Endometrial microvascular endothelial cells (primary cell): ENCODE results near the gene GOPC. TPM values are rescaled to one million over a fixed set of nuclear protein-coding genes. Genes with fewer than 3 reads are reported as not detected.
"Not testable (repeated sequence)": the region's sequence is repeated elsewhere in the genome, so short reads cannot be mapped to it uniquely, and the experiment has no call there.

Experiments used
- in situ Hi-C: cut with HindIII; loops from 2 replicates; pipeline ENCODE4 v1.10.0; 2017; ENCODE audit warnings: low sequenced_read_pairs, low pct_unique_long_range_greater_than_20kb; ENCODE audit errors: inconsistent ontology term
- total RNA-seq: library from RNA; depleted of rRNA; stranded (reverse); fragments of >200 nt; gene quantifications from one replicate; pipeline ENCODE4 v1.2.3, GENCODE V29; 2015; ENCODE audit errors: inconsistent ontology term

Gene GOPC
- total RNA-seq, result 22.5 TPM

DNA sequence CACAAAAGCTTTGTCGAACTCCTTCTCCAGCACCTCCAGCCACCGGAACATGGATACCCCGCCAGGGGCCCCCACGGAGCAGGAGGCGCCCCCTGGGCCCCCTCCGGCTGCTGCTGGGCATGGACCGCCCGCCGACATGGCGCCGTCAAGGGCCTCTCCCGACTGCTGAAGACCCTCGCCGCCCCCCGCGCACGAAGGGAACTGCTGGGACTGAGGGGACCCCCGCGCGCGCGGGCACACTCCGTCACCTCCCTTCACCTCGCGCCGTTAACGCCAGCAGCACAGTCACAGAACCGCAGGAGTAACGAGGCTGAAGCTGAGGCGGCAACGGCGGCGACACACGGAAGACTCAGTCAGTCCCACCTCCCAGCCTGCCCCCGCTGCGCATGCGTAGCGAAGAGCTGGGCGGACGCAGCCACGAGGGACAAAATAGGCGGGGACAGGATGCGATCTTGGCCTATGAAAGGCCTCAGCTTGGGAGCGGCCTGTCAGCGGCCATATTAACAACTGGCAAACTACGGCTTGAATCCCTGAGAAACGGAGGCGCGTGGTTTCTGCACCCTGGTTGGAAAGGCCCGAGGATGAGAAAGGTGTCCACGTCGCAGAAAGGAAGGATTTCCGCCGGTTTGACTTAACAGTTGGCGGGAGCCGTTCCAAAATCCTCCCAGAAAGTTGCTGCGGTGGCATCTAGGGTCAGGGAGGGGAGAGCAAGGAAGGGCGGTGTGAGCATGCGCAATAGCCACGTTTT lies at the start of gene GOPC:
Gene GOPC, minus strand, starts transcription at position 361 of the 748 bp plus-strand sequence. Its CDS starts 223 bp downstream, at position 138.
- in situ Hi-C loops, result no loop called here

DNA sequence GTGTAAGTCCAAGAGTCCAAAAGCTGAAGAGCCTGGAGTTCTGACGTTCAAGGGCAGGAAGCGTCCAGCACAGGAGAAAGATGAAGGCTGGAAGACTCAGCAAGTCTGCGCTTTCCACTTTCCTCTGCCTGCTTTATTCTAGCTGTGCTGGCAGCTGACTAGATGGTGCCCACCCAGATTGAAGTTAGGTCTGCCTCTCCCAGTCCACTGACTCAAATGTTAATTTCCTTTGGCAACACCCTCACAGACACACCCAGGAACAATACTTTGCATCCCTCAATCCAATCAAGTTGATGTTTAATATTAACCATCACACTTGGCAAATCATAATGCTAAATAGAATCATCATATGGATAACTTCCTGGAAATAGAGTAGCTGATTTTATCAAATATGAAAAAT lies 49.7 kb upstream of the GOPC start:
- in situ Hi-C loops, result not testable (repeated sequence)

DNA sequence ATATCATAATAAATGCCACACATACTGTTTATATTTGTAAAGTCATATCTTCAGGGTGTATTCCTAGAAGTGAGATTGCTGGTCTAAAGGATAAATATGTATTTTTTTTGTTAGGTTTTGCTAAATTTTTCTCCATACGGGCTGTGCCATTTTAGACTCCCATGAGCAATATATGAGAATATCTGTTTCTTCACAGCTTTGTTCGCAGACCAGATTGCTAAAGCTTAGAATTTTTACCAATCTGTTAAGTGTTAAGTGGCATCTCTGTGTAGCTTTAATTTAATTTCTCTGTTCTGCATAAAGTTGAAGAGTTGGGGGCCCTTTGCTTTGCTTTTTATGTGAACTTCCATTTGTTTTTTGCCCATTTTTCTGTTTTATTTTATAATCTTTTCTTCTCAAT lies 40.7 kb upstream of the GOPC start:
- in situ Hi-C loops, result no loop called here

DNA sequence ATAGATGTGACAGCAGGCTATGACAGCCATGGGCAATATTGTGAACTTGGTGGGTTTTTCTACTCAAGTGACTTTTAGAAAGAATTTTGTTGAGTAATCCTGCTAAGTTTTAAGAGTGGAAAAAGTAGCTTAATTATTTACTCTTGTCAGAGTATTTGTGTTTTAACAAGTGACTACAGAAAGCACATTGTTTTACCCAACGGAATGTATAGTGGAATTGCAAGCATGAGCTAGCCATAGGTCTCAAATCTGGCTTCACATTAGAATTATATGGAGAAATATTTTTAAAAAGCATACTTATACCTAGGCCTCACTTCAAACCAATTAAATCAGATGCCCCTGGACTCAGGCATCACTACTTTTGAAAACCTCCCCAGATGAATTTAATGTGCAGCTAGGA lies 35.5 kb upstream of the GOPC start:
- in situ Hi-C loops, result no loop called here

DNA sequence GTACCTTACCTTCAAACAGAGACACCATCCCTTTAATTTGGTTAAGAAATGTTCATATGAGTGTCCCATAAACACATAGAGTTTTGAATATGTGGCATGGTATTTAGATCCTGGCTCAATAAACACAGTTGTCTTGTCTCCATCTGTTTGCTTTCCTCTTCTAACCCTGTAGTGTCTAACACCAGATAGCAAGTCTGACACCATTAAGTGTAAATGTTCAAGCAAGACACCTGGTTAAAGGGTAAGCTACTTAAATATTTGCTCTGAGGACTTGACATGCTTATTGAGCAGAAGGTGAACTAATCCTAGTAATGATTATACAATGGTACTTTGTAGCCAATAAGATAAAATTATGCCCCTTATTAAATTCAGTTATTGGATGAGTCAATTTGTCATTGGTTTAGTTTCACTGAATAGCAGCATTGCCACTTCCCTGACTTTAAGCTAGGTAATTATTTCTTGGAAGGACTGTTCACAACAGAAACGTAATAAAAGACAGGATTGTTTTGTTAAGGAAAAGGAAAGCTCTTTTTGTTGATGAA lies 26.9 kb upstream of the GOPC start:
- in situ Hi-C loops, result no loop called here

DNA sequence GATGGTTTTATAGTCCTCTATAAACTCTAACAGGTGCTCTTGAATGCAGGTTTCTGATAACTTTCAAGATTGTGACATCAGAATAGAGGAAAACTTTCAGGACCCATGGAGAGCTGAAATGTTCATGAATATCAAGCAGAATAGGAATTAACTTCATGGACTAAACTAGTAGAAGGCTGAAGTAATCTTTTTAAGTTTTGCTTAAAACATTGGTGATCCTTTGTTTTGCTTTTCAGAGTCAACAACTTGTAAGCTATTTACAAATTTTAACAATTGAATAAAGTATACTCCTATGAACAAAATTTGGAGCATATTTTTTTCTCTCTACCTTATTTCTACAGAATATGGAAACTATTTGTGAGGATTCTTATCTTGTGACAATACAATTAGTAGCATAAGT lies 25.2 kb upstream of the GOPC start:
- in situ Hi-C loops, result no loop called here

DNA sequence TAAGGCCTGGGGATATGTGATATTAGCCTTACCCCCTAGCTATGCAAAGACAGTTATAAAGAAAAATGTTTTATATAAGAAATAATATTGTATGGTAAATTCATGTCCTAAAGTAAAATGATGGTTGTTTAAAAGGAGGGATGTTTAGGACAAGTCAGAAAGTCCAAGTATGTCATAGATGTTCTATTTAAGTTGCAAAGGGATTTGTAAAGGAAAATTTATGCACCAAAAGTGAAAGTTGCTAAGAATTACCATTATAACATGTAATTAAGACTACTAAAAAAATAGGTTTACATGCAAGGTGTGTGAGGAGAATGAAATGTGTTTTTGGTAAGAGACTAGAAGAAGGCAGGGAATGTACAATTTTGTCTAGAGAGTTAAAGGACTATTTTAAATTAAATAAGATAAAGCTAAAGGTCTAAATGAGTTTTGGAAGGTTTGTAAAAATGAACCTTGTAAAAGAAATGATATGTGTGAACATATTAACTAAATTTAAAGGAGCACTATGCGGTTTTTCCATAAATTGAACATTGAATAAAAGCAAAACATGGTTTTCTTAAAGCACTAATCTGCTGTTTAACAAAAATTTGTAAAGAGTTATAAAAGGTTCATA lies 22.7 kb upstream of the GOPC start:
- in situ Hi-C loops, result no loop called here

DNA sequence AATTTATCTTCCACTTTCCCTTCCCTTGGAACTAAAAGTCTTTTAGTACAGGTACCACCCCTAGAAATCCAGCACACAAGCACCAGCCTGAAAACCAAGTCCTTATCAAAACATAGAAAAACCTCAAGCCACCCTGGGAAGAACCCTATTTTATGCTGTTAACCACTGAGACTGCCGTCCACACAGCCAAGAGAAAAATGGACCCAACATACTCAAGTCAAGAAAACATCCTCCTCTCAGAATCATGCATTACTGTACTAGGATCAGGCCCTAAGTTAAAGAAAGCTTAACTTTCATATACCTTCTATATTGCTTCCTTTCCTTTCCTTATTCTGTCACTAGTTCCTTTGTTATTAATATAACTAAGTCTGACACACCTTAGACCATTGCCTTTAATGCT lies 16.9 kb upstream of the GOPC start:
- in situ Hi-C loops, result no loop called here

DNA sequence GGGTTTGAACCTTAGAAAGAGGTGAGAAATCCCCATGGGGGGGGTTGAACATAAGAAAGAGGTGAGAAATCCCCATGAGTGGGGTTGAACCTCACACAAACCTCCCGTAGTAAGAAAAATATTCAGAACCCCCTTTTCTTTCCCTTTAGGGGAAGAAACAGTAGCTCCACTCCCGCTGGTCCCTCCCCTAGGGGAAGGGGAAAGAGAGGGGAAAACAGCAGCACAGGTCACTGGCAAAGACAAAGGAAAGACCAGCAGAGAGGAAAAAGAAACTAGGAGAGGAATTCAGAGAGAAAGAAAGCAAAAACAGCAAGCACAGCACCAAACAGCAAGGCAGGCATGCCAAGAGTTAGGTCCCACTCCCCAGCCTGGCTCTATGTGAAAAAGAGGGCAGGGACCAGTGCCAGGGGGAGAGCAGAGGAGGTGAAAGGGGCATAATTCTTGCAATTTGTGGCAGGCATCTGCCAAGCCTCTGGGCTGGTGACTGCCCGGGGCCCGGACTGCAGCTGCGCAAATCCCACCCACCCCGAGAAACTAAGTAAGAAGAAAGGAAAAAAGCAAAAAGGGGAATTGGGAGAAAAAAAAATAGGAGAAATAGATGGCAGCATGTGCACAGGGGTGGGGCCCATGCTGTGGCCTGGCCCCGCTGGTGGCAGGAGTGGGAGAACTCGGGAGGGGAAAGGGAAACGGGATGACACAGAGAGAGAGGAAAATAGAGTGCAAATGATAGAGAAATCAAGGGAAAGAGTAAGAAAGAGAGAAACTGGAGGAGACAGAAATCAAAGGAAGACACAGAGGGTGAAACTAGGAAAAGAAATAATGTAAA lies 15.1 kb upstream of the GOPC start:
- in situ Hi-C loops, result no loop called here

DNA sequence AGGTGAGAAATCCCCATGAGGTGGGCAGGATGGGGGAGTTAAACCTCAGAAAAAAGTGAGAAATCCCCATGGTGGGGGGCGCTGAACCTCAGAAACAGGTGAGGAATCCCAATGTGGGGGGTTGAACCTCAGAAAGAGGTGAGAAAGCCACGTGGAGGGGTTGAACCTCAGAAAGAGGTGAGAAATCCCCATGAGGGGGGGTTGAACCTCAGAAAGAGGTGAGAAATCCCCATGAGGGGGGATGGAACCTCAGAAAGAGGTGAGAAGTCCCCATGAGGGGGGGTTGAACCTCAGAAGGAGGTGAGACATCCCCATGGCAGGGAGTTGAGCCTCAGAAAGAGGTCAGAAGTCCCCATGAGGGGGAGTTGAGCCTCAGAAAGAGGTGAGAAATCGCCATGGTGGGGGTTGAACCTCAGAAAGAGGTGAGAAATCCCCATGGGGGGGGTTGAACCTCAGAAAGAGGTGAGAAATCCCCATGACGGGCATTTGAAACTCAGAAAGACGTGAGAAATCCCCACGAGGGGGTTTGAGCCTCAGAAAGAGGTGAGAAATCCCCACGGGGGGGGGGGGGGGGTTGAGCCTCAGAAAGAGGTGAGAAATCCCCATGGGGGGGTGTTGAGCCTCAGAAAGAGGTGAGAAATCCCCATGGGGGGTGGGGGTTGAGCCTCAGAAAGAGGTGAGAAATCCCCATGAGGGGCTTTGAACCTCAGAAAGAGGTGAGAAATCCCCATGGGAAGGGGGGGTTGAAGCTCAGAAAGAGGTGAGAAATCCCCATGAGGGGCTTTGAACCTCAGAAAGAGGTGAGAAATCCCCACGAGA lies 14.3 kb upstream of the GOPC start:
- in situ Hi-C loops, result no loop called here

DNA sequence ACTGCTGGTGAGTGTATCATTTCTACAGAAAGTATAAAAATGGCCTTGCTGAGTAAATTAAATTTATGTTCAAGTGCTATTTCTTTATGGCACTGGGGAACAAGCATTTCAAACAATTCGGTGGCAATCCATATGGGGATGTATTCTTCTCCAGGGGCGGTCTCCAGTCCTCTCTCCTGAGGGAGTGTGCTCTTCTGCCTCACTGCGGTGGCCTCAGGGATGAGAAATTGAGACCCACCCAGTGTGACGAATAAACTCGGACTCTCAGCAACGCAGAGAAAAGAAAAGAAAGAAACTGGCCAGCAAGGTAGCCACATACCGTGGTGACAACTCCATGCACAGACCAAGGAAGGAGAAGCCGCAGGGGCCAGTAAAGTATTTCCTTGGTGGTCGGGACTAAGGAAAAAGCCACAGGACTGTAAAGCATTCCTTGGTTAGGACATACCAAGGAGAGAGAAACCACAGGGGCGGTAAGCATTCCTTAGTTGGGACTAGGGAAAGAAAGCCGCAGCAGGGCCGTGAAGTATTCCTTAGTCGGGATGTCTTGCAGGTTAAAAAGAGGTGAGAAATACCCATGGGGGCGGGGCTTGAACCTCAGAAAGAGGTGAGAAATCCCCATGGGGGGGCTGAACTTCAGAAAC lies 13.6 kb upstream of the GOPC start:
- in situ Hi-C loops, result no loop called here

DNA sequence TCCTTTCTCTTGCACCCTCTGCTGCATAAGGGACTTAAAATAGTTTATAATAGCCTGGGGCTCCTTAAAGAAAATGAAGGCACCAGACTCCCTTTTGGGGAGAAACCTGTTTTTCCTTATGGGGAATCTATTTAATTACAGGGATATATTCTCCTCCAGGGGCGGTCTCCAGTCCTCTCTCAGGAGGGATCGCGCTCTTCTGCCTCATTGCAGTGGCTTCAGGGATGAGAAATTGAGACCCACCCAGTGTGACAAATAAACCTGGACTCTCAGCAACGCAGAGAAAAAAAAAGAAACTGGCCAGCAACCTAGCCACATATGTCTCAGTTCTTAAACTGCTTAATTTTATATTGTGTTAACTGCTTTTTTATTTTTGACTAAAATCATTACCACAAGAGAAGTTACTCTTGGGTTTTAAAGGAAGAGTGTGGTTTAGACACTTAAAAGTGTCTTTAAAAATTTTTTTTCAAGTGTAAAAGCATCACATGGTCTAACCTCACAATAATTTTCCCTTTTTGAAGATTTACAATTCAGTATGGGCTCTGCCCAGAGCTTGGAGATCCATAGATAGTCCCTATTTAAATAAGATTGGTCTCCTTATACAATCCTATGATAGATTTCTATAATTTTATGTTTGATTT lies 11.7 kb upstream of the GOPC start:
- in situ Hi-C loops, result no loop called here

DNA sequence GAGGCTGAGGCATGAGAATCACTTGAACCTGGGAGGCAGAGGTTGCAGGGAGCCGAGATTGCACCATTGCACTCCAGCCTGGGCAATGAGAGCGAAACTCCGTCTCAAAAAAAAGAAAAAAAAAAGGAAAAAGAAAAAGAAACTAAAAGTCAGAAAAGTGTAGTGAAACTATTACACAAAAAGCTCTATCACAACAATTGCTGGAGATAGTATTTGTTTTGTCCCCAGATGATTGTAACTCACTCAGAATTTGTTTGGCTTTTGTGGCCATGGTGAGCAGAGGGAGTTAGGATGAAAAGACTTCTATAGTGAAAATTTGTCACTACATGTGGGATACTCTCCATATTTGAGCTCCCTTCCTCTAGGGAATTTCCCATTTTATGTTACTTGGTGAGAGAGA lies 5.2 kb upstream of the GOPC start:
- in situ Hi-C loops, result no loop called here

DNA sequence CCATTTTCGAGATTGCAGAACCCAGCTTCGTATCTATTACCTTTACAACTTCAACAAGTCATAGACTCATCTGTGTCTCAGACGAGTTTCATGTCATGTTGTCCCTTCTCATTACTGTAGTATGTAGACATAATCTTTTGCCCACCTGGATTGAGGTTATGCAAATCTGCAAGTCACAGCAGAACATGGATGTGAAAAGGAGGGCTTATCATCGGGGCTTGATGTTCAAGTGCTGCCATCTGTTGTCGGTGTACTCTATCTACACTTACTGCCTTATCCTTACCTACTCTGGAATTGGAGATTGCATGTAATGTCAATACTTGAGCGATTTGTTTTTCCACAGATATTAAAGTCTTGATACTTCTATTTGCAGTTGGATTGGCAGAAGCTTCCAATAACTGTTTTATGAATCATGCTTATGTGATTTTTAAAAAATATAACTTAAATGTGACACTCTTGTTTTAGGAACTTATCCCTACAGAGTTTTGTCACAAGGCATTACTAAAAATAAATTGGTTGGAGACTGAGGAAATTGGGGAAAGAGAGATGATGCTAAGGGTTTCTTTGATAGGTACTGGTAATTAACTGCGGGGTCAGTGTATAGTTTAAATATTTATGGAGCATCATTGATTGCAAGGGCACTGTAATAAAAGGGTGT lies 3.0 kb upstream of the GOPC start:
- in situ Hi-C loops, result no loop called here

DNA sequence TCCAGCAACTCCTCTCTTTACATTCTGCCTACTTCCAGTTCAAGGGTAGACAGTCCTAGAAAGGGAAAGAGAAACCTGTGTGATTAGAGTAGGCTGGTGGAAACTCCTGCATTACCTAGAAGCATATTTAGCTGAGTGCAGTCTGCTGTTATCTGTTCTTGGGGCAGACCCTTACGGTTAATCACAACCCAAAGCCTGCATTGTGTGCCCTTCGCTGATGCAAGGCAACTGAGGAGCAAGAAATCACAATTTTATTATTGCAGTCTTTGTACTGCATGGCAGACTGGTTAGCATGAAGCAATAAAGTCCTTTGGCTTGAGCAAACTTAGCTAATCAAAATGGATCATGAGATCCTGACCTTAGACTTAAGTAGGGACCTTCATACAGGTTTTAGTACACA lies 1.5 kb upstream of the GOPC start:
- in situ Hi-C loops, result no loop called here

DNA sequence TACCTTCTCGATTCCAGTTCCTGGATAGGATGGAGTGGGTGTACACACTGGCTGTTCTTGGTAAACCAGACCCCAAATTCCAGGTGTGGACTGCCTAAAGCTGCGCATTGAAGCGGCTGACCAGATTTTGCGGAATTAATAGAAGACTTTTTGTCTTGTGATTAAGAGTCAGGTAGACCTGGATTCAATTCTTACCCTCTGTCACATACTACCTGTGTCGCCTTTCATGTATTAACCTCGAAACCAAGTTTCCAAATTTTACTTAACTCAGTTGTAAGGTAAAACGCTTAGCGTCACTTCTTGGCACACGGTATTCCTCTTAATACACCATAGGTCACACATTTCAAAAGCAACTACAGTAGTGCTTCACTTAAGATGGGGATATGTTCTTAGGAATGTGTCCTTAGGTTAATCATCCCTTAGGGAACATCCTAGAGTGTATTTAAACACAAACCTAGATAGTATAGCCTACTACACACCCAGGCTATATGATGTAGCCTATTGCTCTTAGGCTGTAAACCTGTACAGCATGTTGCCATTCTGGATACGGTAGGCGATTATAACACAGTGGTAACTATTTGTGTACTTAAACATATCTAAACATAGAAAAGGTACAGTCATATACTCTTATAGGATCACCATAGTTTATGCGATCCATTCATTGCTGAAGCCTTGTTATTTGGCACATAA lies 733 bp upstream of the GOPC start:
- in situ Hi-C loops, result no loop called here

DNA sequence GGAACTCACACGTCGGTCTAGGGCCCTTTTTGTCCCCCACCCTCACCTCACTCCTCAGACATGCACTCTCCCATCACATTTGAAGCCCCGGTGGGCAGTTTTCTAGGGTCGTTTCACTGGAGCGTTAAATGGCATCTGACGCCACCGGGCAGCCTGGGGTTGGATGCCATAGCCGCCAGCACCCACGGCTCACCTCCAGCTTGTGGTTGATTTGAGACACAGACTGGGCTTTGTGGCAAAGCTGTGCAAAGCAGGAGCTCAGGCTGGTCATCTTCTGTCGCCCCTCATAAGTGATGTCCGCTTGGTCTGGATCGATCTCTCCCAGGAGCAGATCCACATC lies 530 bp downstream of the GOPC start:
- in situ Hi-C loops, result no loop called here
